Neuronal stem cell (in vitro differentiated cells): Measurements from ENCODE around the gene TPCN2.
"Not testable (repeated sequence)": the region's sequence is repeated elsewhere in the genome, so short reads cannot be mapped to it uniquely, and the experiment has no call there.

Source experiments
- DNase-seq: peaks from one replicate; pipeline ENCODE4 v3.0.0-alpha.2; 2013; ENCODE audit warnings: low spot score
- H2AFZ ChIP-seq: one replicate; pipeline ENCODE4 v1.6.1; 2013; ENCODE audit warnings: mild to moderate bottlenecking, low read length, inconsistent platforms
- H2AK5ac ChIP-seq: 2 replicates; pipeline ENCODE4 v1.6.1; 2013; ENCODE audit warnings: low read depth, mild to moderate bottlenecking, inconsistent platforms, low read length, moderate library complexity, mixed read lengths
- H2BK120ac ChIP-seq: 2 replicates; pipeline ENCODE4 v1.6.1; 2013; ENCODE audit warnings: low read depth, mild to moderate bottlenecking, inconsistent platforms, low read length, moderate library complexity, mixed read lengths
- H2BK12ac ChIP-seq: one replicate; pipeline ENCODE4 v1.6.1; 2013; ENCODE audit warnings: low read length, inconsistent platforms
- H2BK15ac ChIP-seq: 2 replicates; pipeline ENCODE4 v1.6.1; 2013; ENCODE audit warnings: mild to moderate bottlenecking, low read length, inconsistent platforms, mixed read lengths
- H2BK5ac ChIP-seq: one replicate; pipeline ENCODE4 v1.6.1; 2013; ENCODE audit warnings: inconsistent platforms, mild to moderate bottlenecking, low read length, moderate library complexity
- H3K14ac ChIP-seq: one replicate; pipeline ENCODE4 v1.6.1; 2013; ENCODE audit warnings: low read length, inconsistent platforms
- H3K18ac ChIP-seq: 2 replicates; pipeline ENCODE4 v1.6.1; 2013; ENCODE audit warnings: low read length, inconsistent platforms
- H3K23ac ChIP-seq: 2 replicates; pipeline ENCODE4 v1.6.1; 2013; ENCODE audit warnings: low read depth, mild to moderate bottlenecking, mixed read lengths, low read length, inconsistent platforms; ENCODE audit not compliant: poor library complexity
- H3K27ac ChIP-seq: replicated peaks from 3 replicates; pipeline ENCODE4 v1.5.1; 2013; ENCODE audit warnings: low read length, inconsistent platforms
- H3K27me3 ChIP-seq, 3 experiments: 2 replicates each; pipeline ENCODE4 v1.6.1; 2013; ENCODE audit warnings: low read length in 3 of 3, mild to moderate bottlenecking in 2 of 3, inconsistent platforms in 1 of 3, low read depth in 1 of 3, mixed read lengths in 1 of 3, moderate library complexity in 1 of 3; ENCODE audit not compliant: control insufficient read depth in 3 of 3, insufficient read depth in 3 of 3
- H3K36me3 ChIP-seq, 2 donors: replicated peaks in 1 of 2; 2 replicates each; pipeline ENCODE4 v1.6.1; 2013; ENCODE audit warnings: low read length in 2 of 2; ENCODE audit not compliant: control insufficient read depth in 2 of 2, insufficient read depth in 2 of 2
- H3K4ac ChIP-seq: 2 replicates; pipeline ENCODE4 v1.6.1; 2013; ENCODE audit warnings: inconsistent platforms, mild to moderate bottlenecking, low read length, moderate library complexity
- H3K4me1 ChIP-seq, 2 donors: 1 replicate in 1 of 2; 2 replicates in 1 of 2; pipeline ENCODE4 v1.6.1; 2013; ENCODE audit warnings: low read length in 2 of 2, low read depth in 1 of 2; ENCODE audit not compliant: control insufficient read depth in 2 of 2, insufficient read depth in 1 of 2
- H3K4me2 ChIP-seq: one replicate; pipeline ENCODE4 v1.6.1; 2013; ENCODE audit warnings: mild to moderate bottlenecking, low read length, inconsistent platforms; ENCODE audit not compliant: insufficient read depth, poor library complexity, severe bottlenecking
- H3K4me3 ChIP-seq, 2 donors: 2 replicates each; pipeline ENCODE4 v1.5.1; 2013; ENCODE audit warnings: low read length in 2 of 2, mild to moderate bottlenecking in 2 of 2, inconsistent platforms in 1 of 2, moderate library complexity in 1 of 2
- H3K79me1 ChIP-seq: one replicate; pipeline ENCODE4 v1.6.1; 2013; ENCODE audit warnings: low read depth, mild to moderate bottlenecking, inconsistent platforms, low read length, moderate library complexity
- H3K9ac ChIP-seq: one replicate; pipeline ENCODE4 v1.6.1; 2013; ENCODE audit warnings: mild to moderate bottlenecking, low read depth, low read length, inconsistent platforms; ENCODE audit not compliant: poor library complexity
- H3K9me3 ChIP-seq, 2 donors: replicated peaks in 1 of 2; 2 replicates each; pipeline versions ENCODE3 to v1.6.1; 2013; ENCODE audit warnings: low read length in 2 of 2, mild to moderate bottlenecking in 2 of 2, inconsistent platforms in 1 of 2, low read depth in 1 of 2, mixed read lengths in 1 of 2, moderate library complexity in 1 of 2; ENCODE audit not compliant: control insufficient read depth in 2 of 2, insufficient read depth in 1 of 2
- H4K8ac ChIP-seq: one replicate; pipeline ENCODE4 v1.6.1; 2013; ENCODE audit warnings: low read depth, mild to moderate bottlenecking, inconsistent platforms, low read length, moderate library complexity
- H4K91ac ChIP-seq: one replicate; pipeline ENCODE4 v1.6.1; 2013; ENCODE audit warnings: low read length, low read depth, mild to moderate bottlenecking, inconsistent platforms; ENCODE audit not compliant: poor library complexity
- WGBS, 2 donors: extraction: QIAGEN DNeasy Blood & Tissue Kit; methylation state at CpG; one replicate each; pipeline ENCODE4 v1.1.7; 2013; ENCODE audit warnings: missing lambda C conversion rate in 2 of 2, mixed read lengths in 1 of 2; ENCODE audit not compliant: insufficient read length in 2 of 2, insufficient replicate concordance in 1 of 2; ENCODE audit errors: extremely low coverage in 2 of 2; 5-methylcytosine and 5-hydroxymethylcytosine counted together

Gene TPCN2

GRCh38 chr11:69140161-69140560 is 91.4 kb downstream of the TPCN2 start:
- H3K4me3 ChIP-seq, H2BK12ac ChIP-seq, H3K79me1 ChIP-seq, H3K9ac ChIP-seq, H4K8ac ChIP-seq, H3K27me3 ChIP-seq, H3K27ac ChIP-seq, H2BK120ac ChIP-seq, H3K14ac ChIP-seq, H3K9me3 ChIP-seq, H2AFZ ChIP-seq, H3K4me2 ChIP-seq, H2BK5ac ChIP-seq, H3K36me3 ChIP-seq, H3K23ac ChIP-seq, H3K4ac ChIP-seq, DNase-seq, H3K4me1 ChIP-seq, H2BK15ac ChIP-seq, H4K91ac ChIP-seq, H3K18ac ChIP-seq, H2AK5ac ChIP-seq: not testable (repeated sequence)
- no CpG with 5 or more reads among the region's 7 CpGs for WGBS, 2 donors

- H2BK120ac ChIP-seq: no peak overlapping the region
- no peak overlapping the region for H3K23ac ChIP-seq
- H2AFZ ChIP-seq: no peak overlapping the region
- DNase-seq: no peak
- peaks cover 0 to 2% of the 10 kb centered on the region in 2 donors for H3K9me3 ChIP-seq
- H3K18ac ChIP-seq: no peak overlapping the region
- H3K4me2 ChIP-seq: no peak overlapping the region
- H2BK5ac ChIP-seq: no peak overlapping the region
- no peak overlapping the region for H3K27ac ChIP-seq
- no peak overlapping the region for H3K9ac ChIP-seq
- H3K4me3 ChIP-seq: no peak overlapping the region
- H3K36me3 ChIP-seq: no peaks in the 10 kb centered on the region
- no peaks in the 10 kb centered on the region for H3K27me3 ChIP-seq
- H2BK15ac ChIP-seq: no peak overlapping the region
- peaks cover 1% of the 10 kb centered on the region for H3K79me1 ChIP-seq
- no CpG with 5 or more reads among the region's 5 CpGs for WGBS, 2 donors
- no peak overlapping the region for H2BK12ac ChIP-seq
- H4K91ac ChIP-seq: no peak overlapping the region
- no peak overlapping the region for H4K8ac ChIP-seq
- no peak overlapping the region for H3K14ac ChIP-seq
- H2AK5ac ChIP-seq: no peak overlapping the region
- H3K4ac ChIP-seq: no peak overlapping the region
- H3K4me1 ChIP-seq: peaks cover 0 to 2% of the 10 kb centered on the region in 2 donors
These were observed 91.9 kb downstream of the TPCN2 start for GRCh38 chr11:69140635-69141034.

DNA sequence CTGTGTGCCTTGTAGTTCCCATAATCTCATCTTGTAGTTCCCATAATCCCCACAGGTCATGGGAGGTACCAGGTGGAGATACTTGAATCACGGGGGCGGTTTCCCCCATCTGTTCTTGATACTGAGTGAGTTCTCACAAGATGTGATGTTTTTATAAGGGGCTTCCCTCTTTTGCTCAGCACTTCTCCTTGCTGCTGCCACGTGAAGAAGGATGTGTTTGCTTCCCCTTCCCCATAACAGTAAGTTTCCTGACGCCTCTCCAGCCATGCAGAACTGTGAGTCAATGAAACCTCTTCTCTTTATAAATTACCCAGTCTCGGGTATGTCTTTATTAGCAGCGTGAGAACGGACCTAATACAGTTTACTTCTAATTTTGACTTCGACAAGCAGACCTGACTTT is 93.0 kb downstream of the TPCN2 start:
- peaks cover 1% of the 10 kb centered on the region for H3K79me1 ChIP-seq
- no peak overlapping the region for H2AFZ ChIP-seq
- no peak overlapping the region for H3K9ac ChIP-seq
- no peak overlapping the region for H3K23ac ChIP-seq
- no peak overlapping the region for H3K4me3 ChIP-seq
- peaks cover 6 to 8% of the 10 kb centered on the region in 2 donors for H3K9me3 ChIP-seq
- H2BK12ac ChIP-seq: no peak overlapping the region
- no peak for DNase-seq
- no peak overlapping the region for H2BK120ac ChIP-seq
- H4K8ac ChIP-seq: no peak overlapping the region
- H3K4me1 ChIP-seq: peaks cover 0 to 2% of the 10 kb centered on the region in 2 donors
- H3K14ac ChIP-seq: no peak overlapping the region
- H2BK15ac ChIP-seq: no peak overlapping the region
- WGBS, 2 donors: no CpG with 5 or more reads among the region's 8 CpGs
- H3K4ac ChIP-seq: no peak overlapping the region
- no peak overlapping the region for H3K4me2 ChIP-seq
- H2AK5ac ChIP-seq: no peak overlapping the region
- no peak overlapping the region for H3K18ac ChIP-seq
- H4K91ac ChIP-seq: no peak overlapping the region
- H3K27me3 ChIP-seq: no peaks in the 10 kb centered on the region
- H3K36me3 ChIP-seq: peaks cover 0 to 2% of the 10 kb centered on the region in 2 donors
- no peak overlapping the region for H3K27ac ChIP-seq
- H2BK5ac ChIP-seq: no peak overlapping the region

GRCh38 chr11:69142895-69143294 is 94.2 kb downstream of the TPCN2 start:
- H3K27ac ChIP-seq: no peak overlapping the region
- H3K36me3 ChIP-seq: peaks cover 0 to 2% of the 10 kb centered on the region in 2 donors
- H2BK120ac ChIP-seq: no peak overlapping the region
- H3K4me3 ChIP-seq: no peak overlapping the region
- H3K18ac ChIP-seq: no peak overlapping the region
- no peak overlapping the region for H3K4ac ChIP-seq
- no peak for DNase-seq
- peaks cover 1% of the 10 kb centered on the region for H3K79me1 ChIP-seq
- H3K27me3 ChIP-seq: no peaks in the 10 kb centered on the region
- no peak overlapping the region for H2BK15ac ChIP-seq
- H3K9me3 ChIP-seq: peaks cover 6 to 11% of the 10 kb centered on the region in 2 donors
- H4K91ac ChIP-seq: no peak overlapping the region
- H2BK12ac ChIP-seq: no peak overlapping the region
- no peak overlapping the region for H2BK5ac ChIP-seq
- WGBS, 2 donors: no CpG with 5 or more reads among the region's 2 CpGs
- no peak overlapping the region for H2AFZ ChIP-seq
- no peak overlapping the region for H3K14ac ChIP-seq
- H3K4me1 ChIP-seq: peaks cover 0 to 2% of the 10 kb centered on the region in 2 donors
- H3K23ac ChIP-seq: no peak overlapping the region
- no peak overlapping the region for H2AK5ac ChIP-seq
- H3K9ac ChIP-seq: no peak overlapping the region
- H4K8ac ChIP-seq: no peak overlapping the region
- no peak overlapping the region for H3K4me2 ChIP-seq
